HEK293 (cell line): Measurements from ENCODE around the gene APRT.

Experiments
- HIC1 ChIP-seq: fragments of 450-650 bp; formaldehyde crosslinking; IDR thresholded peaks from 2 replicates; pipeline ENCODE4 v1.5.1; 2016; ENCODE audit warnings: missing biosample characterization, missing genetic modification characterization
- MEIS1 ChIP-seq: sonication (generic); formaldehyde crosslinking; IDR thresholded peaks from 2 replicates; pipeline ENCODE4 v1.8.1; 2022; ENCODE audit warnings: missing genetic modification reagents, mild to moderate bottlenecking, borderline replicate concordance
- MZF1 ChIP-seq: fragments of 450-650 bp; formaldehyde crosslinking; IDR thresholded peaks from 2 replicates; pipeline ENCODE4 v1.5.1; 2017; ENCODE audit warnings: missing biosample characterization, missing genetic modification characterization, borderline replicate concordance
- OVOL3 ChIP-seq: fragments of 450-650 bp; formaldehyde crosslinking; IDR thresholded peaks from 2 replicates; pipeline ENCODE4 v1.5.1; 2016; ENCODE audit warnings: missing biosample characterization, missing genetic modification characterization
- PRDM2 ChIP-seq: fragments of 450-650 bp; formaldehyde crosslinking; IDR thresholded peaks from 2 replicates; pipeline ENCODE4 v1.5.1; 2016; ENCODE audit warnings: missing biosample characterization, missing genetic modification characterization, borderline replicate concordance
- RBAK ChIP-seq: fragments of 450-650 bp; formaldehyde crosslinking; IDR thresholded peaks from 2 replicates; pipeline ENCODE4 v1.5.1; 2016; ENCODE audit warnings: missing biosample characterization, missing genetic modification characterization
- TCF7L2 ChIP-seq: IDR thresholded peaks from 2 replicates; pipeline ENCODE4 v1.6.1; 2011; ENCODE audit warnings: low read depth, mild to moderate bottlenecking, inconsistent platforms, low read length, moderate library complexity, borderline replicate concordance
- ZBTB1 ChIP-seq: fragments of 450-650 bp; formaldehyde crosslinking; IDR thresholded peaks from 2 replicates; pipeline ENCODE4 v1.5.1; 2016; ENCODE audit warnings: missing biosample characterization, missing genetic modification characterization
- ZBTB8A ChIP-seq: fragments of 450-650 bp; formaldehyde crosslinking; IDR thresholded peaks from 2 replicates; pipeline ENCODE4 v1.5.1; 2016; ENCODE audit warnings: missing biosample characterization, missing genetic modification characterization
- ZEB2 ChIP-seq: fragments of 450-650 bp; formaldehyde crosslinking; IDR thresholded peaks from 2 replicates; pipeline ENCODE4 v1.5.1; 2016; ENCODE audit warnings: missing biosample characterization, missing genetic modification characterization
- ZNF114 ChIP-seq: fragments of 450-650 bp; formaldehyde crosslinking; IDR thresholded peaks from 2 replicates; pipeline ENCODE4 v1.5.0; 2017; ENCODE audit warnings: missing biosample characterization, missing genetic modification characterization
- ZNF174 ChIP-seq: fragments of 450-650 bp; formaldehyde crosslinking; IDR thresholded peaks from 2 replicates; pipeline ENCODE4 v1.5.0; 2017; ENCODE audit warnings: missing biosample characterization, mild to moderate bottlenecking, missing genetic modification characterization
- ZNF175 ChIP-seq: fragments of 450-650 bp; formaldehyde crosslinking; IDR thresholded peaks from 2 replicates; pipeline ENCODE4 v1.5.1; 2016; ENCODE audit warnings: missing biosample characterization, missing genetic modification characterization
- ZNF23 ChIP-seq: fragments of 450-650 bp; formaldehyde crosslinking; IDR thresholded peaks from 2 replicates; pipeline ENCODE4 v1.5.1; 2016; ENCODE audit warnings: missing biosample characterization, missing genetic modification characterization, borderline replicate concordance
- ZNF274 ChIP-seq, 2 experiments: fragments of 200-500 bp in 1 of 2; fragments of 450-650 bp in 1 of 2; sonication (Bioruptor generic) in 1 of 2; formaldehyde crosslinking in 1 of 2; IDR thresholded peaks; 2 replicates each; pipeline versions ENCODE4 v1.5.1 to v1.6.1; 2014 to 2016; ENCODE audit warnings: borderline replicate concordance in 1 of 2, inconsistent platforms in 1 of 2, low read length in 1 of 2, missing biosample characterization in 1 of 2, missing genetic modification characterization in 1 of 2
- ZNF366 ChIP-seq: fragments of 450-650 bp; formaldehyde crosslinking; conservative IDR thresholded peaks from 2 replicates; pipeline ENCODE4 v1.5.1; 2016; ENCODE audit warnings: missing biosample characterization, missing genetic modification characterization
- ZNF398 ChIP-seq: fragments of 450-650 bp; formaldehyde crosslinking; IDR thresholded peaks from 2 replicates; pipeline ENCODE4 v1.5.1; 2017; ENCODE audit warnings: missing biosample characterization, missing genetic modification characterization
- ZNF423 ChIP-seq: fragments of 450-650 bp; formaldehyde crosslinking; IDR thresholded peaks from 2 replicates; pipeline ENCODE4 v1.5.1; 2016; ENCODE audit warnings: missing biosample characterization, missing genetic modification characterization
- ZNF48 ChIP-seq: fragments of 450-650 bp; formaldehyde crosslinking; IDR thresholded peaks from 2 replicates; pipeline ENCODE4 v1.5.1; 2016; ENCODE audit warnings: missing biosample characterization, missing genetic modification characterization
- ZNF558 ChIP-seq: fragments of 450-650 bp; formaldehyde crosslinking; IDR thresholded peaks from 2 replicates; pipeline ENCODE4 v1.5.1; 2016; ENCODE audit warnings: missing biosample characterization, missing genetic modification characterization
- ZNF645 ChIP-seq: fragments of 450-650 bp; formaldehyde crosslinking; IDR thresholded peaks from 2 replicates; pipeline ENCODE4; 2016; ENCODE audit warnings: missing biosample characterization, missing genetic modification characterization
- ZNF692 ChIP-seq: fragments of 450-650 bp; formaldehyde crosslinking; IDR thresholded peaks from 2 replicates; pipeline ENCODE4 v1.5.1; 2016; ENCODE audit warnings: missing biosample characterization, missing genetic modification characterization
- ZNF76 ChIP-seq: fragments of 450-650 bp; formaldehyde crosslinking; IDR thresholded peaks from 2 replicates; pipeline ENCODE4; 2016; ENCODE audit warnings: low read depth, missing biosample characterization, missing genetic modification characterization, borderline replicate concordance
- ZNF843 ChIP-seq: fragments of 450-650 bp; formaldehyde crosslinking; IDR thresholded peaks from 2 replicates; pipeline ENCODE4 v1.5.1; 2016; ENCODE audit warnings: missing biosample characterization, missing genetic modification characterization
- TF ChIP-seq, protein P1 (sequence below): fragments of 450-650 bp; formaldehyde crosslinking; IDR thresholded peaks from 2 replicates; pipeline ENCODE4 v1.5.1; 2016; ENCODE audit warnings: missing biosample characterization, missing genetic modification characterization

Gene APRT

DNA sequence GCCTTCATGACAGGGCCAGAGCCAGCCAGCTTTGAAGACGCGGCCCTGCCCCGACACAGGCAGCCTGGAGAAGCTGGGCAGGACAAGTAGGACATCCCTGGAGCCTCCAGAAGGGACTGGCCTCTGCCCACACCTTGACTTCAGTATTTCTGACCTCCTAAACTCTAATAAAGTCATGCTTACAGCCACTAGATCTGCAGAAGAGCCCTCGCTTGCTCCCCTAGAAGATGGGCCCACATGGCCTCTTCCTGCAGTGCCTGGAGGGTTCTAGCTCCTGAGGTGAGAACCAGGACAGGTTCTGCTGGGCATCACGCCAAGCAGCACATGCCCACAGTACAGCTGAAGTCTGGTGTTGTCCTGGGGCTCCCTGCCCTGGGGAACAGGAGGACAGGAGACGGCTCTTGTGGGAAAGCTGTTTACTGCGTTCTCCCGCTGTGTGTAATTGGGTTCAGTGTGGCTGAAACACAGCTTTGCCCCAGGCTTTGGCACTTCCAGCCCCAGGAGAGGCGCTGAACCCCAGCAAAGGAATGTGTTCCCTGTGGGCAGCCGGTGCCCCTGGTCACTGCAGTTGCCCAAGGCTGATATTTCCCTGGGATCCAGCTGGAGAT is 2.6 kb downstream of the APRT start (continued):
- TF ChIP-seq PRDM2 = no peak
- TF ChIP-seq ZNF274 (IDR thresholded peaks at IDR 0.05; ENCODE audit: low read length) = no peak
- no peak for TF ChIP-seq ZNF274 (tag by site-specific recombination; IDR thresholded peaks at IDR 0.05; ENCODE audit: borderline replicate concordance)
- peak; percentile 96 for TF ChIP-seq HIC1
- TF ChIP-seq ZNF423 (tag by site-specific recombination) = no peak
- TF ChIP-seq ZNF174 = no peak
- TF ChIP-seq ZBTB1 = no peak
- peak; percentile 98 for TF ChIP-seq ZNF398 (tag by site-specific recombination)
- peak; percentile 56 for TF ChIP-seq ZEB2 (tag by site-specific recombination)
- TF ChIP-seq ZNF558 (tag by site-specific recombination) = no peak
- 0 out of 2 replicates have a peak, but pooled peaks have one; percentile 10 for TF ChIP-seq ZNF843 (tag by site-specific recombination)
- TF ChIP-seq TCF7L2 = no peak
- no peak for TF ChIP-seq ZNF23
- peak; percentile 20 for TF ChIP-seq OVOL3 (tag by site-specific recombination)
- TF ChIP-seq ZNF366 (tag by site-specific recombination) = no peak
- TF ChIP-seq ZNF692 (tag by site-specific recombination) = peak; percentile 98
- TF ChIP-seq ZNF76 (tag by site-specific recombination) = no peak; the same call in 1 of the 2 replicates
- peak; percentile 45 for TF ChIP-seq ZBTB8A (tag by site-specific recombination)
- TF ChIP-seq MEIS1 (CRISPR knock-in tag) = no peak
- TF ChIP-seq ZNF175 (tag by site-specific recombination) = no peak
- TF ChIP-seq ZNF48 = no peak
- TF ChIP-seq ZNF114 (tag by site-specific recombination) = no peak
- TF ChIP-seq, protein P1, sequence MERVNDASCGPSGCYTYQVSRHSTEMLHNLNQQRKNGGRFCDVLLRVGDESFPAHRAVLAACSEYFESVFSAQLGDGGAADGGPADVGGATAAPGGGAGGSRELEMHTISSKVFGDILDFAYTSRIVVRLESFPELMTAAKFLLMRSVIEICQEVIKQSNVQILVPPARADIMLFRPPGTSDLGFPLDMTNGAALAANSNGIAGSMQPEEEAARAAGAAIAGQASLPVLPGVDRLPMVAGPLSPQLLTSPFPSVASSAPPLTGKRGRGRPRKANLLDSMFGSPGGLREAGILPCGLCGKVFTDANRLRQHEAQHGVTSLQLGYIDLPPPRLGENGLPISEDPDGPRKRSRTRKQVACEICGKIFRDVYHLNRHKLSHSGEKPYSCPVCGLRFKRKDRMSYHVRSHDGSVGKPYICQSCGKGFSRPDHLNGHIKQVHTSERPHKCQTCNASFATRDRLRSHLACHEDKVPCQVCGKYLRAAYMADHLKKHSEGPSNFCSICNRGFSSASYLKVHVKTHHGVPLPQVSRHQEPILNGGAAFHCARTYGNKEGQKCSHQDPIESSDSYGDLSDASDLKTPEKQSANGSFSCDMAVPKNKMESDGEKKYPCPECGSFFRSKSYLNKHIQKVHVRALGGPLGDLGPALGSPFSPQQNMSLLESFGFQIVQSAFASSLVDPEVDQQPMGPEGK (tag by site-specific recombination) = no peak; the same call in 1 of the 2 replicates
- no peak for TF ChIP-seq ZNF645 (tag by site-specific recombination)
- TF ChIP-seq MZF1 (tag by site-specific recombination) = 0 out of 2 replicates have a peak, but pooled peaks have one; percentile 22
- no peak for TF ChIP-seq RBAK (tag by site-specific recombination)
